ENCODE data around the gene CXorf66.

Gene CXorf66

DNA sequence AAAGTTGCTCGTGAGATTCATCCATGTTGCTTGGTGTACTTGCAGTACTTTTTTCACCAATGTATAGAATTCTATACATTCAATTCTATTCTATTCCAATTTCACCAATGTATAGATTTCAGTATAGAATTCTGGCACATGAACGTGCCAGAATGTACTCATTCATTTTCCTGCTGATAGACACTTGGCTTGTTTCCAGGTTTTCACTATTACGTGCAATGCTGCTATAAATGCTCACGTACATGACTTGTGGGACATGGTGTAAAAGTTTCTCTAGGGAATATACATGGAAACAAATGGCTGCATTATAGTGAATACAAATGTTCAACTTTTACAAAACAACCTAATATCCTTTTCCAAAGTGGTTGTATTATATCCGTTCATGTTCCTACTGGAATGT lies 6.8 kb upstream of the CXorf66 start:
- Histone ChIP-seq H2AFZ (ENCODE audit: low read depth, low read length) (no peak overlapping the region), H3K27me3 (ENCODE audit: low read depth, low read length) (no peaks in the 10 kb centered on the region), H3K4me1 (ENCODE audit: low read length) (no peaks in the 10 kb centered on the region), H4K20me1 (ENCODE audit: insufficient read depth, low read length) (no peaks in the 10 kb centered on the region), H3K79me2 (ENCODE audit: low read length) (no peaks in the 10 kb centered on the region), H3K27ac (ENCODE audit: low read length) (no peak overlapping the region), H3K9ac (ENCODE audit: low read length) (no peak overlapping the region), H3K4me2 (ENCODE audit: low read length) (no peak overlapping the region), H3K36me3 (replicated peaks; ENCODE audit: low read depth, low read length) (no peaks in the 10 kb centered on the region), H3K4me3 (ENCODE audit: low read length) (no peak overlapping the region), H3K9me3 (ENCODE audit: insufficient read depth, low read length) (no peaks in the 10 kb centered on the region)
- TF ChIP-seq, protein P1, sequence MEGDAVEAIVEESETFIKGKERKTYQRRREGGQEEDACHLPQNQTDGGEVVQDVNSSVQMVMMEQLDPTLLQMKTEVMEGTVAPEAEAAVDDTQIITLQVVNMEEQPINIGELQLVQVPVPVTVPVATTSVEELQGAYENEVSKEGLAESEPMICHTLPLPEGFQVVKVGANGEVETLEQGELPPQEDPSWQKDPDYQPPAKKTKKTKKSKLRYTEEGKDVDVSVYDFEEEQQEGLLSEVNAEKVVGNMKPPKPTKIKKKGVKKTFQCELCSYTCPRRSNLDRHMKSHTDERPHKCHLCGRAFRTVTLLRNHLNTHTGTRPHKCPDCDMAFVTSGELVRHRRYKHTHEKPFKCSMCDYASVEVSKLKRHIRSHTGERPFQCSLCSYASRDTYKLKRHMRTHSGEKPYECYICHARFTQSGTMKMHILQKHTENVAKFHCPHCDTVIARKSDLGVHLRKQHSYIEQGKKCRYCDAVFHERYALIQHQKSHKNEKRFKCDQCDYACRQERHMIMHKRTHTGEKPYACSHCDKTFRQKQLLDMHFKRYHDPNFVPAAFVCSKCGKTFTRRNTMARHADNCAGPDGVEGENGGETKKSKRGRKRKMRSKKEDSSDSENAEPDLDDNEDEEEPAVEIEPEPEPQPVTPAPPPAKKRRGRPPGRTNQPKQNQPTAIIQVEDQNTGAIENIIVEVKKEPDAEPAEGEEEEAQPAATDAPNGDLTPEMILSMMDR (IDR thresholded peaks at IDR 0.05; ENCODE audit: low read depth, low read length), result no peak
- no peak for TF ChIP-seq EZH2phosphoT487 (IDR thresholded peaks at IDR 0.05; ENCODE audit: low read depth)

DNA sequence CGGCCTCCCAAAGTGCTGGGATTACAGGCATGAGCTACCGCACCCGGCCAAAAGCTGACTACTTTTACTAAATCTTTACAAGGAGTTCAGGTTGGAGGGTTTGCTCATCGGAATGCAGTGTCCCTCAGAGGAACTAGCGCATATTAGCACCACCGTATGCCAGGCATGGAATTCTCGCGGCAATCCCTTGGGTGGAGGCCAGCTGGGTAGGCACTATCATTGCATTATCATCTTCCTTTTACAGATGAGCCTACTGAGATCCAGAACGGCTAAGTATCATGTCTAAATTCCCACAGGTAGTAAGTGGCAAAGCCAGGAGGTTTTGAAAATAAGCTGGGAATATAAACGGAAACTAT lies 6.1 kb upstream of the CXorf66 start:
- Histone ChIP-seq H3K9ac (ENCODE audit: low read length) (no peak overlapping the region), H2AFZ (ENCODE audit: low read depth, low read length) (no peak overlapping the region), H3K27me3 (ENCODE audit: low read depth, low read length) (no peaks in the 10 kb centered on the region), H3K36me3 (replicated peaks; ENCODE audit: low read depth, low read length) (no peaks in the 10 kb centered on the region), H3K4me2 (ENCODE audit: low read length) (no peak overlapping the region), H3K4me3 (ENCODE audit: low read length) (no peak overlapping the region), H3K9me3 (ENCODE audit: insufficient read depth, low read length) (no peaks in the 10 kb centered on the region), H4K20me1 (ENCODE audit: insufficient read depth, low read length) (no peaks in the 10 kb centered on the region), H3K79me2 (ENCODE audit: low read length) (no peaks in the 10 kb centered on the region), H3K4me1 (ENCODE audit: low read length) (no peaks in the 10 kb centered on the region), H3K27ac (ENCODE audit: low read length) (no peak overlapping the region)
- TF ChIP-seq, protein P1 (IDR thresholded peaks at IDR 0.05; ENCODE audit: low read depth, low read length), result no peak
- no peak for TF ChIP-seq EZH2phosphoT487 (IDR thresholded peaks at IDR 0.05; ENCODE audit: low read depth)

DNA sequence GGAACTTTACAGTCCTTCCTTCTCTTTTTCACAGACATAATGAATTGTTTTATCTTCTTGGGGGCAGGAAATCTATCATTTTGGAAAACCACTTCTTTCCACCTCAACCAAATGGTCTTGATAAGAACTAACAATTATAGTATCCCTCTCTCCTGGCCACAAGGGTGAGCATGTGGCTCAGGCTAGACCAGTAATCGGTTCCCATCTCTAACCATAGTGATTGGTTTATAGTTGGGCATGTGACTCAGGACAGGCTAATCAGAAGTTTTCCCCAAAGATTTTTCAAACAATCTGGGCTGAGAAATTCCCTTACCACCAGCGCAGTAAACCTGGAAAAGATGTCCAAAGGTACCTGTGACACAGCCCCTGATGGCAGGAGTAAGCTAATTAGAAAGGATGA lies 4.0 kb upstream of the CXorf66 start:
- no peaks in the 10 kb centered on the region for H3K27me3 ChIP-seq (ENCODE audit: low read depth, low read length)
- no peaks in the 10 kb centered on the region for H3K4me1 ChIP-seq (ENCODE audit: low read length)
- H4K20me1 ChIP-seq (ENCODE audit: insufficient read depth, low read length), result no peaks in the 10 kb centered on the region
- no peak overlapping the region for H3K9ac ChIP-seq (ENCODE audit: low read length)
- no peaks in the 10 kb centered on the region for H3K79me2 ChIP-seq (ENCODE audit: low read length)
- H3K9me3 ChIP-seq (ENCODE audit: insufficient read depth, low read length), result no peaks in the 10 kb centered on the region
- H3K27ac ChIP-seq (ENCODE audit: low read length), result no peak overlapping the region
- H3K4me3 ChIP-seq (ENCODE audit: low read length), result no peak overlapping the region
- TF ChIP-seq, protein P1 (IDR thresholded peaks at IDR 0.05; ENCODE audit: low read depth, low read length), result no peak
- TF ChIP-seq EZH2phosphoT487 (IDR thresholded peaks at IDR 0.05; ENCODE audit: low read depth), result no peak
- H3K36me3 ChIP-seq (replicated peaks; ENCODE audit: low read depth, low read length), result no peaks in the 10 kb centered on the region
- no peak overlapping the region for H2AFZ ChIP-seq (ENCODE audit: low read depth, low read length)
- H3K4me2 ChIP-seq (ENCODE audit: low read length), result no peak overlapping the region

DNA sequence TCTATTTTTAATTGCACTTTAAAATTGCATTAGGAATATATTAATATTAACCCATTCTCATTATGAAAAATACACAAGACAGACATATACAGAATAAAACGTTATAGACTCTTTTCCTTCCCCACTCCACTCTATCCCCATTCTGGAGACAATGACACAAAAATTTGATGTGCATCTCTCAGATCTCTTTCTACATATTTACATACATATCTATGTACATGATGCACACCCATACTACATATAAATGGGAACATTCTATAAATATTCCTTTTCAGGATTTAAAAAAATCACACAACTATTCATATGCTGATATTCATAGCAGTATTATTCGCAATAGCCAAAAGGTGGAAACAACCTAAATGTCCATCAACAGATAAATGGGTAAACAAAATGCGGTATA lies 2.4 kb upstream of the CXorf66 start:
- TF ChIP-seq EZH2phosphoT487 (IDR thresholded peaks at IDR 0.05; ENCODE audit: low read depth), result no peak
- TF ChIP-seq, protein P1 (IDR thresholded peaks at IDR 0.05; ENCODE audit: low read depth, low read length), result no peak
- no peaks in the 10 kb centered on the region for H3K79me2 ChIP-seq (ENCODE audit: low read length)
- H3K4me3 ChIP-seq (ENCODE audit: low read length), result no peak overlapping the region
- H3K27ac ChIP-seq (ENCODE audit: low read length), result no peak overlapping the region
- no peaks in the 10 kb centered on the region for H3K36me3 ChIP-seq (replicated peaks; ENCODE audit: low read depth, low read length)
- H3K9ac ChIP-seq (ENCODE audit: low read length), result no peak overlapping the region
- H3K4me1 ChIP-seq (ENCODE audit: low read length), result no peaks in the 10 kb centered on the region
- no peaks in the 10 kb centered on the region for H3K27me3 ChIP-seq (ENCODE audit: low read depth, low read length)
- H3K9me3 ChIP-seq (ENCODE audit: insufficient read depth, low read length), result no peaks in the 10 kb centered on the region
- no peak overlapping the region for H2AFZ ChIP-seq (ENCODE audit: low read depth, low read length)
- no peaks in the 10 kb centered on the region for H4K20me1 ChIP-seq (ENCODE audit: insufficient read depth, low read length)
- H3K4me2 ChIP-seq (ENCODE audit: low read length), result no peak overlapping the region
